HG02885 (cell line): ENCODE measurements around the gene RBM44.
"Not testable (repeated sequence)": the region's sequence is repeated elsewhere in the genome, so short reads cannot be mapped to it uniquely, and the experiment has no call there.

Experiments used
- ATAC-seq: cut with Tn5 transposase; IDR thresholded peaks from one replicate; pipeline ENCODE4 v1.9.1; 2021; ENCODE audit warnings: mild to moderate bottlenecking; ENCODE audit not compliant: unreplicated experiment, poor library complexity

RBM44 gene

DNA sequence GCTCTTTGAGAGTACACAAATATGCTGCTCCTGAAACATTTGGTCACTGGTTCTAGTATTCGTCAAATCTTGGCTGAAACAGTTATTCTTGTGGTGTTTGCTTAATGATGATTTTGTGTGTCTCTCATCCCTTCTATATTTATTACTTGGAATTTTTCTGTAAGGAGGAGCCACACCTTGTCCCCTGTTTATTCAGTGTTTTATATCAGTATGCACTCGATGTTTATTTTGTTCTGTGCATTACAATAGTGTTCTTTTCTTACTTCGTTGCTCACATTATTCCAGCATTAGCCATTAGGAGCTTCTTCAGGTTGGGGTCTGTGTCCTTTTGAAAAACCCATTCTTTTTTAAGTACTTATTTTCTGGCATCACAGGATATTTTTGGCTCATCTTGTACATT, 55.7 kb downstream of the RBM44 start:
- ATAC-seq: no peak

- no peak for ATAC-seq
These were observed 59.2 kb downstream of the RBM44 start for GRCh38 chr2:237857791-237858190.

DNA sequence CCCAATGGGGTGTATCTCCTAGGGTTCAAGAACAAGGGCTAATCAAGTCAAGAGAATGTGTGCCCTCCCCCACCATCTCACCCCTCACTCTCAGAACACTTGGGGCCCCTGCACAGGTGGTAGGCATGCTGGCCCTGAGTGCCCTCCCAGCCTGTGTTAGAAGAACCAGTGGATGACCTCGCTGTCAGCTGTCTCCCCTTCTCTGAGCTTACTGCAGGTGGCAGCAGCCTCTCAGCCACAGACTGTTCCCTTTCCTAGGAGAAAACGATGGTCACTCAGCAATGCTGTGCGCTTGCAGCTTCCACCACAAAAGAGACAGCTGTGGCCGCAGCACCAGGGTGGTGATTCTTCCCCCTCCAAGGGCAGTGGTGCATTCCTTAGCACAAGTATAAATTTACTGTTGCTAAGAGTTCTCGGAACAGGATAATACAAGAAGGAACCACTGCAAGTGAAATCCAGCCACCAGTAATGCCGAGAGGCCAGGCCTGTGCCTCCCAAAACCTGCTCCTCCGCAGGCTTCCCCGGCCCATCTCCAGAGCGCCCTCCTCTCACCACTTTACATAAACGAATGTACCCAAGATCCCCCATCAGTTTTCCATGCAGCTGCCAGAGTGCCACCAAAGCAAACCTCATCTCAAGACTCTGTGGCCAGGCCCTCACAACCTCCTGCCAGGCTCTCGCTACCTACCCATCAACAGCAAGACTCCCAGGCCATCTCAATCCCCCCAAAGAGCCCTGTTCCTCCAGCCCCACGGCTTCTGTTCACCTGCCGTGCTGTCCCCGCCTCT, 59.9 kb downstream of the RBM44 start:
- no peak for ATAC-seq

- ATAC-seq: no peak
These were observed 60.5 kb downstream of the RBM44 start for GRCh38 chr2:237859082-237859433.

DNA sequence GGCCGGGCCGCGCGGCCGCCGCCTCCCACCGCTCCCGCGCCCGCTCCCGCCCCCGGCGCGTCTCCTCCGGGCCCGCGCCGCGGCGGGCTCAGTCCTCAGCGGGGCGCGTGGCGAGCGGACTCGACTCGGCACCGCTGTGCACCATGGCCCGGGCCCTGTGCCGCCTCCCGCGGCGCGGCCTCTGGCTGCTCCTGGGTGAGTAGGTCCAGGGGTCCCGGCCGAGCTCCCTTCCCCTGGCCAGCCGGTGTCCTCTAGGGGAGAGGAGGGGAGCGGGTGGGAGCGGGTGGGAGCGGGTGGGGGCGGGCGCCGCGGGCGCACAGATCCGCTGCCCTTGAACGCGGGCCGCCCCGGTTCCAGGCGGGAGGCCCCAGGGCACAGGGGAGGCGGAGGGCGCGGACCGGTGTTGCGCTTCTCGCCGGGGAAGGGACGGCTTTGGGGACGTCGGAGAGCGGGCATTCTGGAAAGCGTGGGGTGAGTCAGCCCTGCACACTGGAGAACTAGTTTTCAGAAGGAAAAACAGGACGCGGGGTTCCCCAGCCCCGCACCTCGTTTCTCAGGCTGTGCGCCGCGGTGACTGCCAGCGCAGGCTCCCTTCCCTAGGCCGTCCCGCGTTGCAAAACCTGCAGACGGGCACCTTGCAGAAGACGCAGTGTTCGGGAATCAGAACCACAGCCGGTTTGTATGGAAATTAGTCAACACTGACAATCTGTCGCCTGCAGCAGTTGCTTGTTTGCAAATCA, 61.1 kb downstream of the RBM44 start, which contains the start of gene RAMP1:
TSS of gene RAMP1 (plus strand) at position 91 of the 740 bp plus-strand sequence. CDS start at position 144, 53 bp downstream.
- no peak for ATAC-seq

GRCh38 chr2:237860273-237860935, 61.8 kb downstream of the RBM44 start:
- ATAC-seq: no peak

- ATAC-seq: no peak
These were observed 63.4 kb downstream of the RBM44 start for GRCh38 chr2:237861875-237862527.

DNA sequence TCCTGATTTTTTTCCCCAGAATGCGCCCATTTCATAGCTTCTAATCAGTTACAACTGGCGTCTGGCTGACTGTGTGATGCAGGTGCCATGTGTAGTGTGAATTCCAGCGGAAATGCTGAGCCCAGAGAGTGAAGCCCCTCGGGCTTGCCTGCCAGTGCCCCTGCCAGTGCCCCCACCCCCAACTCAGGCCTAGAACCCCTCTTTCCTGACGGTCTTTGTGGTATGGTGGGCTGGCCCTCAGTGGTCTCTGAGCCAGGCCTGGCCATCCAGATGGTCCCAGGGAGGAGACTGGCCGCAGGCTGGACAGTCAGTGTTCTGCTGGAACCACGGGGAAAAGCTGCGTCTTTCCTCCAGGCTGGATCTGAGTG, 63.9 kb downstream of the RBM44 start:
- no peak for ATAC-seq

- no peak for ATAC-seq
These were observed 64.5 kb downstream of the RBM44 start for GRCh38 chr2:237863102-237863511.

GRCh38 chr2:237863689-237864443, 65.3 kb downstream of the RBM44 start:
- ATAC-seq: no peak

- ATAC-seq: no peak
These were observed 65.9 kb downstream of the RBM44 start for GRCh38 chr2:237864444-237864931.

DNA sequence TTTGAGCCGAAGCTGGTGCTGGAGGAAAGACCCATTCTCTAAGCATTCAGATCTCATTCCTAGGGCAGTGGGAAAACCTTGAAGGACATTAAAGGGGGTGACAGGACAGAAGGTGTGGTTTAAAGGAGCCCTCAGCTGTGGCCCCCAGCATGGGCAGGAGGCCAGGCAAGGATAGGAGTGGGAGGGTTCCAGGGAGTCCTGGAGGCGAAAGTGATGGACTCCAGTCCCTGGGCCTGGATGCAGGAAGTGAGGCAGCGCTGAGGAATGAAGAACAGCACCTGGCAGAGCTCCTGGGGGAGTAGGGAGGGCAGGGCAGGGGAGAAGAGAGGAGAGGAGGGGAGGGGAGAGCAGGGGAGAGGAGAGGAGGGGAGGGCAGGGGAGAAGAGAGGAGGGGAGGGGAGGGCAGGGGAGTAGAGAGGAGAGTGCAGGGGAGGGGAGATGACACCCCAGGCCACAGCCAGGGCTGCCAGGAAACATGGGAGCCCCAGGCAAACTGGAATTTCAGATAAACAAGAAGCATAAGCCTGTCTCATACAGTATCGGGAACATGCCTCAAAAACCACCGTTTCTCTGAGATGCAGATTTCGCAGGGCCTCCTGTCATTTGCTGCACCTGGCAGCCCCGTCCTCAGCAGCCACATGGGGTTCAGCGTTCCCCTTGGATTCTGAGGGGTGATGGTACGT, 66.5 kb downstream of the RBM44 start:
- ATAC-seq: no peak

DNA sequence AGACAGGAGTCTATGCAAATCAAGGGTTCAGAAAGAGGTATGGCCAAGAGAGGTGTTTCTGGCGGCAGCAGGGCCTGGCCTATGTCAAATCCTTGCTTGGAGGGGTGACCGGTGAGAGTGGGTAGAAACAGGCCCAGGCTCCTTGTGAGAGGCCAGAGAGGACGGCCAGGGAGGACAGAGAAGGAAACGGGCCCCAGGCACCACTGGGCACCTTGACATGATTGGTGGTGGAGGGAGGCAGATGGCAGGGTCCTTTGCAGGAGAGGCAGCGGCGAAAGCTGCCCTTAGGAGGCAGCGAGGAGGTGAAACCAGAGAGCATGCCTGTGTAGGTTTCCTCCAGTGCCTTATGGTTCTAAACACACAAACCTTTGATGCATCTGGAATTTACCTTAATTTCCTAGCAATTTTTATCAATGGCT, 67.1 kb downstream of the RBM44 start:
- ATAC-seq: no peak

DNA sequence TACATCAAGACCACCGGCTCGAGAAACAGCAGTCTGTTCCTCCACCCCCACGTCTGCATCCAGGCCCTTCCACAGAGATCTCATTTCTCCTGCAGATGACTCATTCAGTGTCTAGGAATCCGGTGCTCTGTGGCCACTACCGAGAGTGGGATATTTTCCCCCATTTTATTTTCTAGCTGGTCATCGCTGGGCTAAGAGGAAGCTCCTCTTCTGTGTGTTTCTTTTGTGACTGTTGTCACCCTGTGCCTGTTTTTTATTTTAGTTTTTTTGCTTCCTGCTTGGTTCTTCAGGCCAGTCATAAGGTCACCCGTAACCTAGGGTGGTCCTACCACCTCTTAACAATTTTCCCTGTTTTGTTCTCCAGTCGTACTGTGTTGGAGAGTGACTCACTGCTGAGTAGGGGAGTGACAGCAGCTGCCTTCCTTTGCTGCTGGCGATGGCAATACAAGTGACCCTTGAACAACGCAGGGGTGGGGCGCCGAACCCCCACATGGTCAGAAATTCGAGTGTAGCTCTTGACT, 67.6 kb downstream of the RBM44 start:
- no peak for ATAC-seq

GRCh38 chr2:237867465-237867864, 68.9 kb downstream of the RBM44 start:
- no peak for ATAC-seq

DNA sequence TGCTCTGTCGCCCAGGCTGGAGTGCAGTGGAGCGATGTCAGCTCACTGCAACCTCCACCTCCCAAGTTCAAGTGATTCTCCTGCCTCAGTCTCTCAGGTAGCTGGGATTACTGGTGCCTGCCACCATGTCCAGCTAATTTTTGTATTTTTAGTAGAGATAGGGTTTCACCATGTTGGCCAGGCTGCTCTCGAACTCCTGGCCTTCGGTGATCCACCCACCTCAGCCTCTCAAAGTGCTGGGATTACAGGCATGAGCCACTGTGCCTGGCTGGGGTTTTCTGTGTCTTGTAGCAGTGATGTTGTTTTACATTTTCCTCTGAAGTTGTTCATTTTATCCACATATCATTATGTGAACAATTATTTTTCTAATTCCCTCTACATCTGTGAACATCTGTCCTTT, 69.5 kb downstream of the RBM44 start:
- not testable (repeated sequence) for ATAC-seq

- ATAC-seq: no peak
These were observed 70.2 kb downstream of the RBM44 start for GRCh38 chr2:237868631-237869342.

DNA sequence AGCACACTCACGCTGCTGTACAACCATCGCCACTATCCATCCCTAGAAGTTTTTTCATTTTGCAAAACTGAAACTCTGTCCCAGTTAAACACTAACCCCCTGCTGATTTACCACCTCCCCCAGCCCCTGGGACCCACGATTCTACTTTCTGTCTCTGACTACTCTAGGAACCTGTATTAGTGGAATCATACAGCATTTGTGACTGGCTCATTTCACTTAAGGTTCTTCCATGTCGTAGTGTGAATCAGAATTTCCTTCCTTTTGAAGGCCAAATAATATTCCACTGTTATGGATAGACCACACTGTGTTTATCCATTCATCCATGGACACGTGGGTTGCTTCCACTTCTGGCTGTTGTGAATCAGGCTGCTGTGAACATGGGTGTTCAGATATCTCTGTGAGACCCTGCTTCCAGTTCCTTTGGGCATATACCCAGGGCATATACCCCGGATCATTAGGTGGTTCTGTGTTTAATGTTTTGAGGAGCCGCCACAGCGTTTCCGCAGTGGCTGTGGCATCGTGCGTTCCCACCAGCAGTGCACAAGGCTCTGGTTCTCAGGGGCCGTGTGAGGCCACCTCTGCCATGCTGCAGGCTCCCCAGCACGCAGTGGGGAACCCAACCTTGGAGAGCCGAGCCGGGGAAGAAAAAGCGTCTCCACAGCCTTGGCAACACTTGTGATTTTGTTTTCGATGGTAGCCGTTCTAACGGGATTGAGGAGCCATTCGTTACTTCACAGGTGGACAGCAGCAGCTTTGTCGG, 70.9 kb downstream of the RBM44 start:
- no peak for ATAC-seq
